Gastrocnemius medialis (tissue), 4 donors: ENCODE results near the gene DNAJC1.

ENCODE experiments used
- CTCF ChIP-seq, 5 experiments: fragments of 450-650 bp in 3 of 5; fragments of 200-600 bp in 2 of 5; sonication (generic) in 2 of 5; IDR thresholded peaks in 4 of 5; conservative IDR thresholded peaks in 1 of 5; 1 replicate in 4 of 5; 2 replicates in 1 of 5; pipeline ENCODE4 v1.5.1; 2016 to 2019; ENCODE audit warnings: antibody characterized with exemption in 5 of 5, mild to moderate bottlenecking in 3 of 5, moderate library complexity in 3 of 5
- POLR2A ChIP-seq, 2 donors: fragments of 450-650 bp; IDR thresholded peaks; one replicate each; pipeline ENCODE4 v1.6.1; 2017; ENCODE audit warnings: antibody characterized with exemption in 2 of 2, mild to moderate bottlenecking in 2 of 2, moderate library complexity in 2 of 2

GRCh38 chr10:21929070-21929469, 74.5 kb downstream of the DNAJC1 start:
- no peak for TF ChIP-seq POLR2A (IDR thresholded peaks at IDR 0.05)
- no peak for TF ChIP-seq CTCF (IDR thresholded peaks at IDR 0.05 in 4 of 5, conservative IDR thresholded peaks at IDR 0.05 in 1 of 5)
